SU-DHL-6 (cell line): Measurements from ENCODE around the gene DRC1.

ENCODE experiments used
- H2AFZ ChIP-seq: fragments of 200-600 bp; sonication (generic); 2 replicates; pipeline ENCODE4 v1.6.1; 2014; ENCODE audit warnings: low read depth, mild to moderate bottlenecking, moderate library complexity, mixed read lengths, antibody characterized with exemption, low read length; ENCODE audit not compliant: severe bottlenecking
- H3F3A ChIP-seq: fragments of 200-600 bp; shearing (Covaris generic); 2 replicates; pipeline ENCODE4 v1.6.0; 2016; ENCODE audit warnings: antibody characterized with exemption, mild to moderate bottlenecking; ENCODE audit not compliant: insufficient read depth
- H3K27ac ChIP-seq: fragments of 200-600 bp; sonication (generic); 2 replicates; pipeline ENCODE4 v1.5.1; 2016; ENCODE audit warnings: low read depth, mild to moderate bottlenecking, low read length, moderate library complexity, mixed read lengths
- H3K27me3 ChIP-seq: fragments of 200-600 bp; sonication (generic), shearing (Covaris generic); 2 replicates; pipeline ENCODE4 v1.6.0; 2014; ENCODE audit warnings: mild to moderate bottlenecking, low read length
- H3K36me3 ChIP-seq: fragments of 200-600 bp; sonication (generic); 2 replicates; pipeline ENCODE4 v1.6.1; 2014; ENCODE audit warnings: mild to moderate bottlenecking, low read length, mixed read lengths
- H3K4me2 ChIP-seq: fragments of 300-600, 200-600 bp; shearing (Covaris generic), sonication (generic); 2 replicates; pipeline ENCODE4 v1.6.0; 2014; ENCODE audit warnings: low read length, low read depth, mild to moderate bottlenecking; ENCODE audit not compliant: poor library complexity, severe bottlenecking
- H3K4me3 ChIP-seq: fragments of 200-600 bp; sonication (generic); 2 replicates; pipeline ENCODE4 v1.5.1; 2014; ENCODE audit warnings: antibody characterized with exemption, low read length, mild to moderate bottlenecking, mixed read lengths; ENCODE audit not compliant: insufficient read depth, poor library complexity, severe bottlenecking
- H3K79me2 ChIP-seq: fragments of 200-600 bp; sonication (generic); 2 replicates; pipeline ENCODE4 v1.6.1; 2014; ENCODE audit warnings: mild to moderate bottlenecking, low read length, moderate library complexity; ENCODE audit not compliant: insufficient read depth
- H3K9ac ChIP-seq: fragments of 200-600 bp; sonication (generic); 2 replicates; pipeline ENCODE4 v1.7.0; 2014; ENCODE audit warnings: mild to moderate bottlenecking, low read length
- H3K9me2 ChIP-seq: fragments of 200-600 bp; sonication (generic); replicated peaks from 2 replicates; pipeline ENCODE4 v1.6.1; 2014; ENCODE audit warnings: low read length; ENCODE audit not compliant: insufficient read depth
- H3K9me3 ChIP-seq: fragments of 200-600 bp; sonication (generic); 2 replicates; pipeline ENCODE4 v1.6.1; 2014; ENCODE audit warnings: low read length, mixed read lengths; ENCODE audit not compliant: insufficient read depth
- H4K20me1 ChIP-seq: fragments of 200-600 bp; sonication (generic); 2 replicates; pipeline ENCODE4 v1.6.1; 2014; ENCODE audit warnings: low read depth, mild to moderate bottlenecking, antibody characterized with exemption, low read length, moderate library complexity, mixed read lengths
- EZH2phosphoT487 ChIP-seq: fragments of 200-600 bp; sonication (generic), shearing (Covaris generic); conservative IDR thresholded peaks from 2 replicates; pipeline ENCODE4 v1.6.1; 2018; ENCODE audit warnings: mild to moderate bottlenecking, antibody characterized with exemption, low read length, moderate library complexity, mixed read lengths
- TF ChIP-seq, protein P1 (sequence below): fragments of 200-600 bp; sonication (generic); IDR thresholded peaks from one replicate; pipeline ENCODE4 v1.5.1; 2017; ENCODE audit warnings: antibody characterized with exemption, mild to moderate bottlenecking, low read length, moderate library complexity; ENCODE audit not compliant: insufficient read depth, poor library complexity, severe bottlenecking

The DRC1 gene

DNA sequence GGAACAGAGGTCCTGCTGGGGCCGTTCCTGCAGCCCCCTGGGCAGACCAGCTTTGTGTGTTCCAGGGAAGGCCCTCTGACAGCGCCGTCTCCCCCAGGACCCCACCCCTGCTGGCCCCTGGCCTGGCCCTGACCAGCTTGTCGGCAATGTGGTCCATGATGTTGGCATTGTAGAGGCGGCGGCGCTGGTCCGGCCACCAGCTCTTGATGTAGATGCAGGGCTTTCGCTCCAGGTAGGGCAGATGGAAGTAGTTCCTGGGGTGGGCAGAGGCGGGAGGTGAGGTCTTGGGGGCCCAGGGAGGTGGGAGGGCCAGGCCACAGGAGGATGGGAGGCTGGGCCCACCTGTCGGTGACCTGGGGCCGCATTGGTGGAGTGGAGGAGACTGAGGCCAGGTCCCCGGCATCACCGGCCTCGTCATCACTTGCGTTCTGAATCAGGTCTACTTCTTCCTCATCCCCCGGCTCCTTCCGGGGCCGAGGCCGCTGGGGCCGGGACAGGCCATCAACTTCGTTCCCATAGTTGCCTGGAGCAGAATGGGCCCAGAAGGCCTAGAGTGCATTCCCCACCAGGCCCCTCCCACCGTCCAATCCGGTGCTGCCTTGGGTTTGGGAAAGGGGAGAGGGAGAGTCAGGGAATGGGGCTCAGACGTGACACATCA, 77.5 kb downstream of the DRC1 start:
- no peaks in the 10 kb centered on the region for H3K9me3 ChIP-seq
- no peak overlapping the region for H2AFZ ChIP-seq
- H3K27me3 ChIP-seq, result no peaks in the 10 kb centered on the region
- no peaks in the 10 kb centered on the region for H4K20me1 ChIP-seq
- no peaks in the 10 kb centered on the region for H3K36me3 ChIP-seq
- no peak overlapping the region for H3K4me3 ChIP-seq
- H3K9me2 ChIP-seq, result no peaks in the 10 kb centered on the region
- H3K79me2 ChIP-seq, result no peaks in the 10 kb centered on the region
- H3K9ac ChIP-seq, result no peak overlapping the region
- H3K4me2 ChIP-seq, result no peak overlapping the region
- no peak overlapping the region for H3K27ac ChIP-seq
- TF ChIP-seq, protein P1, sequence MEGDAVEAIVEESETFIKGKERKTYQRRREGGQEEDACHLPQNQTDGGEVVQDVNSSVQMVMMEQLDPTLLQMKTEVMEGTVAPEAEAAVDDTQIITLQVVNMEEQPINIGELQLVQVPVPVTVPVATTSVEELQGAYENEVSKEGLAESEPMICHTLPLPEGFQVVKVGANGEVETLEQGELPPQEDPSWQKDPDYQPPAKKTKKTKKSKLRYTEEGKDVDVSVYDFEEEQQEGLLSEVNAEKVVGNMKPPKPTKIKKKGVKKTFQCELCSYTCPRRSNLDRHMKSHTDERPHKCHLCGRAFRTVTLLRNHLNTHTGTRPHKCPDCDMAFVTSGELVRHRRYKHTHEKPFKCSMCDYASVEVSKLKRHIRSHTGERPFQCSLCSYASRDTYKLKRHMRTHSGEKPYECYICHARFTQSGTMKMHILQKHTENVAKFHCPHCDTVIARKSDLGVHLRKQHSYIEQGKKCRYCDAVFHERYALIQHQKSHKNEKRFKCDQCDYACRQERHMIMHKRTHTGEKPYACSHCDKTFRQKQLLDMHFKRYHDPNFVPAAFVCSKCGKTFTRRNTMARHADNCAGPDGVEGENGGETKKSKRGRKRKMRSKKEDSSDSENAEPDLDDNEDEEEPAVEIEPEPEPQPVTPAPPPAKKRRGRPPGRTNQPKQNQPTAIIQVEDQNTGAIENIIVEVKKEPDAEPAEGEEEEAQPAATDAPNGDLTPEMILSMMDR, result no peak
- TF ChIP-seq EZH2phosphoT487, result no peak
- H3F3A ChIP-seq, result no peaks in the 10 kb centered on the region

DNA sequence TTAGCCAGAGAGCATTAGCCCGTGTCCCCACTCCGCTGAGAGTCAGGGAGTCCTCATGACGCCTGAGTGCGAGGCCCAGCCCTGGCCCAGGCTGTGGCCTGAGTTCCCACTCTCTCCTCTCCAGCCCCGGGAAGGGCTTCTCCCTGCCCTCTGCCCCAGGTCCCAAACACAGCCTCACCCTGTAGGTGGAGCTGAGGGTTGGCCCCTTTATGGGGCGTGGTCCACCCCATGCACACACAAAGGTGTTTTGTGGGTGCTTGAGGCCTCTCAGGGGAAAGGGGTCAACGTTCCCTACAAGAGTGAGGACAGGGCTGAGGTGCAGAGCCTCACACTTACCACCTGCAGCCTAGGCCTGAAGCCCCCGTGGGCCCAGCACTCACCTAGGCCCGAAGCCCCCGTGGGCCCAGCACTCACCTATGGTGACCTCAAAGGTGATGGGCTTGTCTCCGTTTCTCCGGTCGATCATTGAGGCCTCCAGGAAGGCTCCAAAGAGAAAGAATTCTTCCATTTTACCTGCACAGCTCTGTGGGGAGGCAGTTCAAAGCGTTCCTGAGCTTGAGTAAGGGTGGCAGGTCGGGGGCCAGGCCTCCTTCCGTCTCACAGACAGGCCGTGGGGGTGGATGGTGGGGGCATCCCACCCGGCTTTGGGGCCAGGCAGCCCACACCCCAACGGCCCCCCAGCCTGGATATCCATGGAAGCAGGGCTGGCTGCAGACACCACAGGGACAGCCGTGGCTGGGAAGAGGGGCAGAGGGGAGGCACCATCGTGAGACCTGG, 78.3 kb downstream of the DRC1 start:
- H3K27me3 ChIP-seq, result no peaks in the 10 kb centered on the region
- no peaks in the 10 kb centered on the region for H3K9me3 ChIP-seq
- H3F3A ChIP-seq, result no peaks in the 10 kb centered on the region
- no peak overlapping the region for H2AFZ ChIP-seq
- no peak overlapping the region for H3K4me3 ChIP-seq
- H3K9ac ChIP-seq, result no peak overlapping the region
- no peak for TF ChIP-seq EZH2phosphoT487
- TF ChIP-seq, protein P1, result no peak
- no peaks in the 10 kb centered on the region for H3K36me3 ChIP-seq
- no peak overlapping the region for H3K27ac ChIP-seq
- H3K4me2 ChIP-seq, result no peak overlapping the region
- no peaks in the 10 kb centered on the region for H4K20me1 ChIP-seq
- H3K9me2 ChIP-seq, result no peaks in the 10 kb centered on the region
- H3K79me2 ChIP-seq, result no peaks in the 10 kb centered on the region

DNA sequence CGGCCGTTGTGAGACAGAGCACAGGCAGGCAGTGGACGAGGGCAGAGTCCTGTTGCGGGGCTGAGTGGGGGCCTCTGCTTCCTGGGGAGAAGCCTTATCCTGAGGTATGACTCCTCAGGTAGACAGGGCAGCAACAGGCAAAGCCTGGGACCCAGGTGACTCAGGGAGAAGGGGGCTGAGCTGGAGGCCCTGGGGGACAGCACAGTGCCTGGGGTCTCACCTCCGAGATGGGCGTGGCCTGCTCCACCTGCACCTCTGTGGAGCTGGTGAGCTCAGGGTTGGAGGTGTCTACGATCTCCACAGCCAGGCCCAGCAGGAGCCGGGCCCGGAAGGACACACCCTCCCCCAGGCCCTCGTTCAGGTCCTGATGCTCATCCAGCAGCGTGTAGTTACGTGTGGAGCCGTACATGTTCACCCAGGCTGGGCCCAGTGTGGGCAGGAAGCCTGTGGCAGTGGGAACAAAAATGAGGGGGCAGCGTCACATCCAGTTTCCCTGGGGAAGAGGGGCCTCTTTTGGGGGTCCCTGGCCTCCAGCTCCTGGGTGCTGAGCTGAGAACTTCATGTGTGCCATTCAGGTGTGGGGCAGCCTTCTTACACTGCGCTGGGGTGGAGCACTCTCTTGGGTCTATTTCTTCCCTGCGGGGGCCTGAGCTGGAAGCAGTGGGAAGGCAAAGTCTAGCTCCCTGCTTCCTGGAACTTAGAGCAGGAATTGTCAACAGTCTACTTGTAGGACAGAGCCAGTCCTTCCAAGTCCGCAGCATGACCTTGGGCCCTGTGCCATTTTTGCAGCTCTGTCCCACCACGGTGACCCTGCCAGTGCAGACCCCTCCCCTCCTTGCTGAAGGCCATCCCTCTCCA, 79.1 kb downstream of the DRC1 start:
- no peaks in the 10 kb centered on the region for H3F3A ChIP-seq
- no peak overlapping the region for H3K27ac ChIP-seq
- no peaks in the 10 kb centered on the region for H3K9me3 ChIP-seq
- no peaks in the 10 kb centered on the region for H3K27me3 ChIP-seq
- no peak for TF ChIP-seq EZH2phosphoT487
- TF ChIP-seq, protein P1, result no peak
- no peak overlapping the region for H3K9ac ChIP-seq
- no peak overlapping the region for H3K4me2 ChIP-seq
- H2AFZ ChIP-seq, result no peak overlapping the region
- H3K79me2 ChIP-seq, result no peaks in the 10 kb centered on the region
- no peaks in the 10 kb centered on the region for H3K36me3 ChIP-seq
- no peaks in the 10 kb centered on the region for H4K20me1 ChIP-seq
- no peak overlapping the region for H3K4me3 ChIP-seq
- H3K9me2 ChIP-seq, result no peaks in the 10 kb centered on the region
